SW480 (cell line): ENCODE results near the gene THRAP3.

Experiments
- DNase-seq: peaks from one replicate; pipeline ENCODE4 v3.0.0-alpha.2; 2016; ENCODE audit warnings: low spot score

THRAP3 gene

DNA sequence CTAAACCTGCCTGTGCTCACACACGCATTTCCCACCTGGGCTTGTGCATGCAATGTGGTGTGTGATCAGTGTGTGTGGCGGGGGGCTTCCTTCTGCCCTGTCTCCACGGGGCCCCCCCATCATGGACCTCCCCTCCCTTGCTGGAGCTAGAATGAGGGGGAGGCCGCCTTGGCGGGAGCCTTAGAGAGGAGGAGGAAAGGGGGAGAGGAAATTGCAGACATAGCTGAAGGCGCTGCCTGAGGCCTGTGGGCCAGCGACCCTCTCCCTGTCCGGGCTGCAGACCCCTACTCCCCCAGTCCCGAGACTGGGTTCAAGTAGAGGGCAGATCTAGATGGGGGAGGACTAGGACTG is 100.1 kb downstream of the THRAP3 start:
- DNase-seq = no peak

DNA sequence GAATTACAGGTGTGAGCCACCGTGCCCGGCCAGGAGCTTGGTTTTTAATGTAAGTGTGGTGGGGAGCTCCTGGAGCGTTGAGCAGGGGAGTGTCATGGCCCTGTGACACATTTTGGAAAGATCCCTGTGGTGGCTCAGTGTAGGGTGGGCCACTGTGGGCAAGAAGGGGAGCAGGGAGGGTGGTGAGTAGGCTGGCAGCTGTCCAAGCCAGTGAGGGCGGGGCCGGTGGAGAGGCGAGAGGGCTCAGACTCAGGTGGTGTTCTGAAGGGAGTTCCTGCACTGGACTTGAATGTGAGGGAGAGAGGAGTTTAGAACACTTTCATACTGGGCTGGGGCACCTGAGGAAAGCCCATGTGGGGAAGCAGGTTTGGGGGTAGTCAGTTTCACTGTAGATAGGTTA is 102.3 kb downstream of the THRAP3 start:
- peak; percentile 22 for DNase-seq

GRCh38 chr1:36327421-36328087 is 103.3 kb downstream of the THRAP3 start:
- no peak for DNase-seq

- no peak for DNase-seq
These were observed 103.8 kb downstream of the THRAP3 start for GRCh38 chr1:36328088-36328480.

DNA sequence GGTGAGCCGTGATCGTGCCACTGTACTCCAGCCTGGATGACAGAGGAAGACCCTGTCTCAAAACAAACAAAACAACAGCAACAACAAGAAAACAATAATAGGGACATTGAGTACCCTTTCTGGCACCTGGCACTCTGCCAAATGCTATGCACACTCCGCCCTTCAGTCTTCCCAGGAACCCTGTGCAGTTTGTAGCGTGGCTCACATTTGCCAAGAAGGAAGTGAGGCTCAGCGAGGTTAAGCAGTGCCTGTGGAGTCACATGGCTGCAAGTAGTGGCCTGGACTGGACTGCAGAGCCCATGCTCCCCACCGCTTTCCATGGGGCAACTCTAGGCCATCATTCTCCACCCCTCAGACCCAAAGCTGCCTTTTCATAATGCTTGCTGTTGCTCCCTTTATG is 104.5 kb downstream of the THRAP3 start:
- no peak for DNase-seq

DNA sequence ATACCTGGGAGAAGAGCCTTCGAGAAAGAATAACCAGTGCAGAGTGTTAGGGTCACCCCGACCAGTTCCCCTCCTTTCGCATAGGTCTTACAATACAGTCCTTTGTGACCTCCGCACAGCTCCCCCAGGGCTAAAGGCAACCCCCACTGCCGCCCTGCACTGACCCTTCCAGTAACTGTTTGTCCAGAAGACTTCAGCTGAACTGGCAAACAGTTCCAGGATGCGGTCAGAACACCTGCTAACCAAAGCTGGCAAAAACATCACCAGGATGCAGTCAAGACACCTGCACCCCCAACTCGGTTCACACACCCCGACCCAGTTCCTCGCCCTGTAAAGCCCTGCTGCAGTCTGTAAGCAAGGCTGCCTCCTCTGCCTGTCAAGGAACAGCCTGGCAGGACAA is 105.6 kb downstream of the THRAP3 start:
- DNase-seq = no peak

GRCh38 chr1:36330940-36331339 is 106.7 kb downstream of the THRAP3 start:
- DNase-seq = no peak

DNA sequence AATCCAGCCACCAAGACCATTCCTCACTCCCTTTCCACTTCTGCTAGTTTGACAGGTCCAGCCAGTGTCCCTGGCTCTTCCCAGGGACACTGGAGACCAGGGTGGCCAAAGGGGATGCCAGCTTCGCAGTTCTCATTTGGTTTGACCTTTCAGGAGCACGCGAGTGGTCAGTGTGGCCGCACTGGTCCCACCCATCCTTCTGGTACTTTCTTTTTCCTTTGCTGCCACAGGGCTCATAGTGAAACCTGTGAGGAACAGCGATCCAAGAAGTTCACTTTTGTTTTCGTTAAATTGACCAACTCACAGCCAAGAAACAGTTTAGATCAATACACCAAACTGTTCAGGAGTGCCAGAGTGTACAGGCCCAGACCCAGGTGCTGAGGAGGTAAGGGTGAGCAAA is 113.6 kb downstream of the THRAP3 start:
- DNase-seq = no peak

DNA sequence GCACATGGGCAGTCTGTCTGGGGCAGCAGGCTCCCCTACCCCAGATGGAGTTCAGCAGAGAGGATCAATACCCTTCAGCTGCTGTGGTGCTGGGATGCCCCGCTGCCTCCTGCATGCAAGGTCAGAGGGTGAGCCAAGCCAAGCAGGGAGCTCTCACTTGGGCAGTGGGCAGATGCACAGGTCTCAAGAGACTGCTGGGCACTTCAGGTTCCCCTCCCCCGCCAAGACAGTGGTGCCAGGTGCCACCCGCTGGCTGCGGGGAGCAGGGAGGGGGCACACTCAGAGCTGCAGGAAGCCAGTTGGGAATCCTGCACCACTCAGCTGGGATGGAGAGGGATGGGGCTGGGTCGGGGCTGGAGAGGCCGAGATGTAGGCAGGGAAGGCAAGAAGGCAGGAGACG is 115.0 kb downstream of the THRAP3 start:
- DNase-seq = no peak

GRCh38 chr1:36339615-36340014 is 115.4 kb downstream of the THRAP3 start:
- DNase-seq = no peak

DNA sequence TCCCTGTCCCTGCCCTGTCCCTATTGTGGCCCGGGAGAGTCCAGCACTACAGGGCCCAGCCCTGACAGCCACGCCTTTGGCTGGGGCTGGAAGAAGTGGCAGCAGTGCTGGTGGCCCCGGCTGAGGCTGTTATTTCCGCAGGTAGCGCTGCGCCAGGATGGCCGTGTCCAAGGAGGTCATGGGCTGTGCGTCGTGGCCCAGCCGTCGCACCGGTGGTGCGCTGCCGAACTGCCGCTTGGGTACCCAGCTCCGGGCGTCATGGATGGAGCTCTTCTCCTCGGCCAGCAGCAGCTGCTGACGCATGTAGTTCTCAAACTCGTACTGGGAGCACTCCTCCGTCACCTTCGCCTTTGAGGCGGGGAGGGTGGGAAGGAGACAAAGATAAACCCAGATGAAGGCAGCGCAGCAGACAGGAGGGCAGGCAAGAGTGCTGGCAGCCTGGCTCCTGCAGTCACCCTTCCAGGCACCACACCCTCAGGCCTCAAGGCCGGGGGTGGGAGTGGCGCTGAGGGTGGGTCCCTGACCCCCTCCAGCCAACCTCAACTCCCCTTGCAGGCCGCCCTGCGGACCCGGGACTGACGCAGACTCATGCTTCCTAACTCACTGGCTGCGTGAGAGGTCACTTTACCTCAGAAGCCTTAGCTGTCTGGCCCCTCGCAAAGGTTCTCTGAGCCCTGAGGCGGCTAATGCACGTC is 117.5 kb downstream of the THRAP3 start:
- DNase-seq = no peak

- peak; percentile 39 for DNase-seq
These were observed 118.4 kb downstream of the THRAP3 start for GRCh38 chr1:36342426-36343185.

GRCh38 chr1:36343651-36344394 is 119.6 kb downstream of the THRAP3 start:
- no peak for DNase-seq

DNA sequence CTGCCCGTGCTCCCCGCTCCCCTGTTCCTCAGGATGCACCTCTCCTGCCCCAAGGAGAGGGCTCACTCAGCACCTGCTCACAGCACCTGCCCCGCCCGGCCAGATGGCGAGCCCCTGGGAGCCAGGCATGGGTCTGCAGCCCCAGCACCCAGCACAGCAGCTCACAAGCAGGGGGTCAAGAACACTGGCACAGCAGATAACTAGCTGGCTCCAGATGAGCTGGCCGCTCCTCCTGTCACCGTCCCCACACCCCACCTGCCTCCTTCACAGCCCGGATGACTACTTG is 120.1 kb downstream of the THRAP3 start:
- no peak for DNase-seq

GRCh38 chr1:36345353-36345752 is 121.1 kb downstream of the THRAP3 start:
- no peak for DNase-seq

DNA sequence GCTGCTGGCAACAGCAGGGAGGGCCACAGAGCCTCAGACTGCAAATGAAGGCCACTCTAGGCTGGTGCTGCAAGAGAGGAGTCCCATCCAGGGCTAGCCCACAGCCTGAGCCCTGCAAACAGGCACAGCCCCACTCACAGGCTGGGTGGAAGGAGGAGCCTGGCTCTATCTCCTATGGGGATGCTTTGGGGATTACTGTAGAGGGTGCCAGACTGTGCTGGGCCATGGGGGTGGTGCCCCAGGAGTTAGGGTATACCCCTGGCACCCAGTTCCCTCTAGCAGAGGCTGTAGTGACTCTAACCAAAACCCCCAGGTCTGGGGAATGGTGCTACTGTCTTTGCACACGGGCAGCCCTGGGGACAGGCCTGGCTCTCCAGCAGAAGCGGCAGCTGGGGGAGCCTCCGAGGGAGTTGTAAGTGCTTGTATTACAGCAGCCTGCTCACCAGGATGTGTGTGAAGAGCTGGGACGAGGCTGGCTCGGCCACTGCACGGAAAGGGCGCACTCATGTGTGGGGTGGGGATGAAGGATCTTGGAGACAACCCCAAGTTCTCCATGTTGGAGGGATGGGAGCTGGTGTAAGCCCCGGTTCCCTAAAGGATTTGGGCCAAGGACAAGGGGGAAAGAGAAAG is 122.6 kb downstream of the THRAP3 start:
- DNase-seq = no peak

DNA sequence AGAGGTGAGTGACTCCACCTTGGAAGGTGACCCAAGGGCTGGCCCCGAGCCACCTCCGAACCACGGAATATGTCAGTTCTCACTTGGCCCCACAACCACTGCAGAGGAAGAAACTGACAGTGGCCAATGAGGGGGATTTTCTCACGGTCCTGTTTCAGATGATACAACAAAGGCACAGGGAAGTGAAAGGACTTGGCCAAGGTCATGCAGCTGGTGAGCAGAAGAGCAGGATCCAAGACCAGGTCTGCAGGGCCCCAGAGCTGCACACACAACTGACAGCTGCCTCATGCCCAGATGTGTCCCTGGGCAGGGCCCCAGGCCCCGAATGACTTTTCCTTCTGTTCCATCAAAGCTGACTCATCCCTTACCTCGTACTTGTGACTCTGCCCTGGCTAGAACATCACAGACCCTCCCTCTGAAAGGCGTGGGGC is 125.0 kb downstream of the THRAP3 start:
- no peak for DNase-seq

DNA sequence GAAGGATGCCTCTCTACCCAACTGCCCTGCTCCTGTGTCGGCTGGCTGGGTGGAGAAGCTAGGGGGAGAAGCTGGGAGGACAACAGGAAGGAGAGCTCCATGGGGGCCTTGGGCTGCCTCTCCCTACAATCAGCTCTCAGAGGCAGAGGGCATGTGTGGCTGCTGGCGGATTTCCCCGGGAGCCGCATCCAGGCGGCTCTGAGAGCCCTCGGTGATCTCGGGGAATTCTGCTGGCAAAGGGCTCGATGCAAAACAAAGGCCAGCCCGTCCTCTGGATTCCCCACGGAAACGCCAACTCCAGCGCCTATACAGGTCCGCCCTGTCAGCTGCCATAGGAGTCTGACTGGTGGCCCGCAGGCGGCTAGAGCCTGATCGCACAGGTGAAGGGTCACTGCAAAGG is 125.6 kb downstream of the THRAP3 start:
- no peak for DNase-seq

DNA sequence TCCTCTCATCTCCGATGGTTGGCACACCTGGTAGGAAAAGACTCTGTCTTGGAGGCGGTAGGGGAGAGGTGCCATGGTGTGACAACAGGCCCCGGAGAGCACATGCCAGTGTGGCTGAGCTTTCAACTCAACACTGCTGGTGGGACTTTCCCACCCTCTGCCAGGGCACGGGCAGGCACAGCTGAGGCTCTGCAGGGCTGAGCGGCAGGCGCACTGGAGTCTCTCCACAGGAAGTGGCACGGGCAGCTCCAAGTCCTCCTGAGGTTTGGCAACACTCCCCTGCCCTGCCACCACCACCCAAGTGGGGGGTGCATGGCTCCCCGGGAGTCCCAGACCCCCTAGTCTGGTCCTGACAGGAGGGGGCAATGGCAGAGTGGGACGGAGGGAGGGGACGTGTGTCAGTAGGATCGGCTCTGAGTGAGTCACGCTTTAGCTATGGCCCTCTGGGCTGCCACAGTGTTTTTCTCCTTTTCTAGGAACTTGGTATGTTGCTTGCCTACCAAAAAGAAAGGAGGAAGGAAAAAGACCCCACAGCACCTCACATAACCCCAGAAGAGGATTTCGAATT is 126.5 kb downstream of the THRAP3 start:
- no peak for DNase-seq

- no peak for DNase-seq
These were observed 127.2 kb downstream of the THRAP3 start for GRCh38 chr1:36351227-36351977.
